Measurements from ENCODE around the gene LKAAEAR1. TPM values are rescaled to one million over a fixed set of nuclear protein-coding genes. Genes with fewer than 3 reads are reported as not detected.

The LKAAEAR1 gene
- polyA plus RNA-seq, 2 of the 4 experiments (the other 2 are of a cell fraction) = 0.14 to 0.56 TPM

DNA sequence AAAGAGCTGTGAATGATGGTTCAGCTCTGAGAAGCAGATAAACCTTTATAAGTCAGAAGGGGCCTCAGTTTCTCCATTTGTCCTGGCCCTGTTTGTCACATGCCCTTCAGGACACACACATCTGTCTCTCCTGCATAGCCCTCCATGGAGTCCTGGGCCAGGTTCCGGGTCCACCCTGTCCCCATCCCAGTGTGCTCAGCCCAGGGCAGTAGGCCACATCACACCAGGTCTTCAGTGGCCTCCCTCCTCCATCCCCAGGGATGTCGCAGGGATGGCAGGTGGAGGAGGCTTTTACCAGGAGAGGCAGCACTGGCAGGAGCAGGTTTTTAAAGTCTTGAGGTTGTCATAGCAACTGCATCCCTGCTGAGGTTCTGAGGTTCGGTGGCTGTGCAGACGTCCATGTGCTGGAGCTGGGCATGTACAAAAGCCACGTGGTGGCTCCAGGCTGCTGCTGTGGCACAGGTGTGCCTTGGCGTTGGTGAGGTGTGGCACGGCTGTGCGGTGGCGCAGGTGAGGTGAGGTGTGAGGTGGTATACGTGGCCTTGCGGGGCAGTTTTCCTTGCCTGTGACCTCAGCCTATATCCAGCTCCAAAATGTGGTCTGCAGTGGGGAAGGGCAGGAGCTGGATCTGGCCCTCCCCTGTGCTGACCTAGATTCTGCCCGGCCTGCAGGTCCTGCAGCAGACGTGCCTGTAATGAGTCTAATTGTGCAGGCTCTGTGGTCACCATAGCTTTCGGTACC, 31.1 kb upstream of the LKAAEAR1 start:
- FAIRE-seq = no peak

DNA sequence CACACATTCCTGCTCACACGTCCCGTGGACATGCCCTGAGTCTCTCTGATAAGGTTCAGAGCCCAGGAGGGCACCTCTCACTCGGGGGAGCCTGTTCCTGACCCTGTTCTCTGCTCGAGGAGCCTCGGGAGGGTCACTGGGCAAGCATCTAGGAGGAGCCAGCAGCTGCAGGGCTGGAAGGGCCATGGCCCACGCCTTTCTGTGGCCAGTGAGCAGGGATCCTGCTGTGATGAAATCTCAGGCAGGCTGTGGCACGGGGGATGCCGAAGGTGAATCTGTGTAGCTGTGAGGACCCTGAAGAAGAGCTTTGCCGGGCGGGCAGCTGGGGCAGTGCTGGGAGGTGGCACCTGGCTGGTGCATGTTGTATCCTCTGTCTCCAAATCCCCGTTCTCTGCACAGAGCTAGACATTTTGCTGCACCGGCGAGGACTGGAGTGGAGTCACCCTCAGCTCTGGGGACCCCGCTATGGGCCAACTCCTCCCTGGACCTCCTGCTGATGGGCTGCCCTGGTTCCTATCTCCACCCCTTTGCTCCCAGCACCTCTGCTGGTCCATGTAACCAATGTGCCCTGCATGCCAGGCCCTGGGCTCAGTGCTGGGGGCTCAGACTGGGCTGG, 30.3 kb upstream of the LKAAEAR1 start:
- ATAC-seq (no peak), DNase-seq (ENCODE audit: low read depth in 1 of 2, low spot score in 1 of 2) (no peak), FAIRE-seq (no peak)
- Histone ChIP-seq H3K4me2 (no peak overlapping the region), H3K4me1 (no peaks in the 10 kb centered on the region), H3K4me3 (no peak overlapping the region), H3K27ac (no peak overlapping the region), H3K9me3 (no peaks in the 10 kb centered on the region)
- TF ChIP-seq, protein P1, sequence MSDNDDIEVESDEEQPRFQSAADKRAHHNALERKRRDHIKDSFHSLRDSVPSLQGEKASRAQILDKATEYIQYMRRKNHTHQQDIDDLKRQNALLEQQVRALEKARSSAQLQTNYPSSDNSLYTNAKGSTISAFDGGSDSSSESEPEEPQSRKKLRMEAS (IDR thresholded peaks at IDR 0.05) = no peak
- WGBS (ENCODE audit: missing lambda C conversion rate) = 69% methylated on average over 11 of the region's 14 CpGs
- ChIA-PET CTCF (interaction anchor here (4.9 to 7.6 kb wide), 2 partner anchors 13 to 30 kb away, joined by 18 to 58 read pairs; partner anchors contain the start of gene LKAAEAR1), POLR2A (no interaction called here)

More for the DNA sequence above, 31.1 kb upstream of the LKAAEAR1 start:
- ATAC-seq (no peak), DNase-seq (ENCODE audit: low read depth in 1 of 2, low spot score in 1 of 2) (no peak)
- TF ChIP-seq FOXS1 (CRISPR knock-in tag; IDR thresholded peaks at IDR 0.05) = no peak
- no peak for TF ChIP-seq KDM1A (IDR thresholded peaks at IDR 0.05; ENCODE audit: low read depth)
- no peak for TF ChIP-seq FOSB (CRISPR knock-in tag; IDR thresholded peaks at IDR 0.05)
- no peak for TF ChIP-seq HOXB5 (CRISPR knock-in tag; IDR thresholded peaks at IDR 0.05)
- TF ChIP-seq MAFK (IDR thresholded peaks at IDR 0.05; ENCODE audit: partially characterized antibody) = no peak
- TF ChIP-seq MYC (IDR thresholded peaks at IDR 0.05; ENCODE audit: borderline replicate concordance, low read length) = no peak
- TF ChIP-seq, protein P2, sequence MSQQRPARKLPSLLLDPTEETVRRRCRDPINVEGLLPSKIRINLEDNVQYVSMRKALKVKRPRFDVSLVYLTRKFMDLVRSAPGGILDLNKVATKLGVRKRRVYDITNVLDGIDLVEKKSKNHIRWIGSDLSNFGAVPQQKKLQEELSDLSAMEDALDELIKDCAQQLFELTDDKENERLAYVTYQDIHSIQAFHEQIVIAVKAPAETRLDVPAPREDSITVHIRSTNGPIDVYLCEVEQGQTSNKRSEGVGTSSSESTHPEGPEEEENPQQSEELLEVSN (IDR thresholded peaks at IDR 0.05; ENCODE audit: borderline replicate concordance, low read depth) = no peak
- TF ChIP-seq NPAS2 (CRISPR knock-in tag; IDR thresholded peaks at IDR 0.05; ENCODE audit: borderline replicate concordance) = no peak
- no peak for TF ChIP-seq FOSL2 (IDR thresholded peaks at IDR 0.05)
- no peak for TF ChIP-seq FOSL2 (CRISPR knock-in tag; IDR thresholded peaks at IDR 0.05)
- no peak for TF ChIP-seq EHMT2 (IDR thresholded peaks at IDR 0.05; ENCODE audit: low read depth)
- TF ChIP-seq SREBF2 (IDR thresholded peaks at IDR 0.05) = no peak
- TF ChIP-seq RFX5 (IDR thresholded peaks at IDR 0.05) = no peak
- no peak for TF ChIP-seq TP53 (CRISPR knock-in tag; IDR thresholded peaks at IDR 0.05)
- TF ChIP-seq ZNF302 (CRISPR knock-in tag; IDR thresholded peaks at IDR 0.05) = no peak
- no peak for TF ChIP-seq ZSCAN20 (CRISPR knock-in tag; IDR thresholded peaks at IDR 0.05)
- TF ChIP-seq CBX2 (IDR thresholded peaks at IDR 0.05; ENCODE audit: borderline replicate concordance, low read depth) = no peak
- TF ChIP-seq, protein P3, sequence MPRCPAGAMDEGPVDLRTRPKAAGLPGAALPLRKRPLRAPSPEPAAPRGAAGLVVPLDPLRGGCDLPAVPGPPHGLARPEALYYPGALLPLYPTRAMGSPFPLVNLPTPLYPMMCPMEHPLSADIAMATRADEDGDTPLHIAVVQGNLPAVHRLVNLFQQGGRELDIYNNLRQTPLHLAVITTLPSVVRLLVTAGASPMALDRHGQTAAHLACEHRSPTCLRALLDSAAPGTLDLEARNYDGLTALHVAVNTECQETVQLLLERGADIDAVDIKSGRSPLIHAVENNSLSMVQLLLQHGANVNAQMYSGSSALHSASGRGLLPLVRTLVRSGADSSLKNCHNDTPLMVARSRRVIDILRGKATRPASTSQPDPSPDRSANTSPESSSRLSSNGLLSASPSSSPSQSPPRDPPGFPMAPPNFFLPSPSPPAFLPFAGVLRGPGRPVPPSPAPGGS (IDR thresholded peaks at IDR 0.05) = no peak
- TF ChIP-seq ZFP36 (IDR thresholded peaks at IDR 0.05; ENCODE audit: borderline replicate concordance, partially characterized antibody) = no peak
- no peak for TF ChIP-seq EHF (CRISPR knock-in tag; IDR thresholded peaks at IDR 0.05)
- TF ChIP-seq, protein P4, sequence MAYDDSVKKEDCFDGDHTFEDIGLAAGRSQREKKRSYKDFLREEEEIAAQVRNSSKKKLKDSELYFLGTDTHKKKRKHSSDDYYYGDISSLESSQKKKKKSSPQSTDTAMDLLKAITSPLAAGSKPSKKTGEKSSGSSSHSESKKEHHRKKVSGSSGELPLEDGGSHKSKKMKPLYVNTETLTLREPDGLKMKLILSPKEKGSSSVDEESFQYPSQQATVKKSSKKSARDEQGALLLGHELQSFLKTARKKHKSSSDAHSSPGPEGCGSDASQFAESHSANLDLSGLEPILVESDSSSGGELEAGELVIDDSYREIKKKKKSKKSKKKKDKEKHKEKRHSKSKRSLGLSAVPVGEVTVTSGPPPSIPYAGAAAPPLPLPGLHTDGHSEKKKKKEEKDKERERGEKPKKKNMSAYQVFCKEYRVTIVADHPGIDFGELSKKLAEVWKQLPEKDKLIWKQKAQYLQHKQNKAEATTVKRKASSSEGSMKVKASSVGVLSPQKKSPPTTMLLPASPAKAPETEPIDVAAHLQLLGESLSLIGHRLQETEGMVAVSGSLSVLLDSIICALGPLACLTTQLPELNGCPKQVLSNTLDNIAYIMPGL (CRISPR knock-in tag; IDR thresholded peaks at IDR 0.05; ENCODE audit: borderline replicate concordance) = no peak
- CTCF ChIA-PET = interaction anchor here (1.3 to 7.6 kb wide), 6 partner anchors 9 to 77 kb away, joined by 3 to 58 read pairs (median 7); partner anchors contain the start of genes LKAAEAR1 and NPBWR2
- Histone ChIP-seq H3K27ac (no peak overlapping the region), H3K4me3 (no peak overlapping the region), H3K9me3 (no peaks in the 10 kb centered on the region), H3K4me2 (no peak overlapping the region), H3K4me1 (no peaks in the 10 kb centered on the region)
- WGBS (ENCODE audit: missing lambda C conversion rate) = 61% methylated on average over 13 of the region's 14 CpGs
- POLR2A ChIA-PET = interaction anchor here (1.3 kb wide), 1 partner anchor 32 kb away, joined by 4 read pairs; the partner anchor contains the start of gene LKAAEAR1

All from A549 (cell line).